NK-92 (cell line): ENCODE measurements around the gene CHSY3.

ENCODE experiments used
- DNase-seq: peaks from one replicate; lab custom pipeline; 2025; ENCODE audit not compliant: unreplicated experiment; lab: John Stamatoyannopoulos, UW

The CHSY3 gene

DNA sequence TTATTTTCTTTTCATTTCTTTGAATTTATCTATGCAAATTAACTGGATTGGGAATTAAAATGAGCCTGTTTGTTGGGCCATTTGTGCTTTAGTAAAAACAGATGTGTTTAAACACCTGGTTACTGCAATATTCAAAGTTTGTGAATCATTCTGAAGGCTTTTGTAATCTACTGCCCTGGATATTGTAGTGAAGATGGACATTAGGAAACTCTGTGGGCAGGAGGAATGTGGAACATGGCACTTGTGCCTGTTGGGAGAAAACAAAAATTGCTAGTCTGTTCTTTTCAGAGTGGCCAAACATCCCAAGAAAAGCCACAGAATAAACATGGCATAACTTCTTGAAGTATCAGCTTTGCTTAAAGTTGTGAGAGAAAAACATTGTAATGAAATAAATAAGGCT is 40.8 kb downstream of the CHSY3 start:
- no peak for DNase-seq

DNA sequence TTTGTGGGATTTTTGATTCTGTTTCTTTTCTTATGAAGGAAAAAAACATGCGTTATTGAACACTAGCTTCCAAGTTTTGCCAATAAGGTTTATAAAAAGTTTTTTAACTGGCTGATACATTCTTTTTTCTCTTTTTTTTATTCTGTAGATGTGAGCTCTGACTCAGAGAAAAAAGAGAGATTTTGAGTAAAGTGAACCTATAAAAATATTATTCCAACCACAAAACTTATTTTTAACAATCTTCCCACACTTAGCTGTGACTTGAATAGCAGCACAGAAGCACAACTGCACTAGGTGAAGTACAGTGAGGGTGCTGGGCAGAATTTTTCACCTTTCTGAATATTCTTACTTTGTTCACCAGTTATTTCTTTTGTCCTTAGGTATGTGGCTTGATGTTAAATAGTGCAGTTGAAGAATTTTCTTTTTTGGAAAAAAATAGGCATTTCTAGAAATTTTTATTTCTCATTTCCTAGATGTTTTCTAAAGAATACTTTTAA is 41.6 kb downstream of the CHSY3 start:
- no peak for DNase-seq

DNA sequence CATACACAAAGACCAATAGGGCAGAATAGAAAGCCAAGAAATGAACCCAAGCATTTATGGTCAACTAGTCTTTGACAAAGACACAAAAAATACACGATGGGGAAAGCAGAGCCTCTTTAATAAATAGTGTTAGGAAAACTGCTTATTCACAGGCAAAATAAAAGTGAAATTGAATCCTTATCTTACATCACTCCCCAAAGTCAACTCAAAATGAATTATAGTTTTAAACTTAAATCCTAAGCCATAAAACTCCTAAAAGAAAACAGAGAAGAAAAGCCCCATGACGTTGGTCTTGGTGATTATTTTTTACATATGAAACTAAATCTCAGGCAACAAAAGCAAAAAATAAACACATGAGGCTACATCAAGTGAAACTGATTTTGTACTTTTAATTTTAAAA is 46.8 kb downstream of the CHSY3 start:
- DNase-seq: no peak

DNA sequence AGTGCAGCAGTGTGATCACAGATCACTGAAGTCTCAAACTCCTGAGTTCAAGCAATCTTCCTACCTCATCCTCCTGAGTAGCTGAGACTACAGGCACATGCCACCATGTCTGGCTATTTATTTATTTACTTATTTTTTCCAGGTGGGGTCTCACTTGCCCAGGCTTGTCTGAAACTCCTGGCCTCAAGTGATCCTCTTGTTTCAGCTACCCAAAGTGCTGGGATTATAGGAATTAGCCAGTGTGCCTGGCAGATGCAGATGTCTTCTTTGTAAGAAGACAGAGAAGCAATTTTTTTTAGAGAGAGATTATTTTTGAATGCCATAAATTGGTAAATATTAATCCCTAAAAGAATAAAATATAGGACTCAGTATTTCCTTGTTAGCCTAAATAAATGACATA is 54.3 kb downstream of the CHSY3 start:
- no peak for DNase-seq

DNA sequence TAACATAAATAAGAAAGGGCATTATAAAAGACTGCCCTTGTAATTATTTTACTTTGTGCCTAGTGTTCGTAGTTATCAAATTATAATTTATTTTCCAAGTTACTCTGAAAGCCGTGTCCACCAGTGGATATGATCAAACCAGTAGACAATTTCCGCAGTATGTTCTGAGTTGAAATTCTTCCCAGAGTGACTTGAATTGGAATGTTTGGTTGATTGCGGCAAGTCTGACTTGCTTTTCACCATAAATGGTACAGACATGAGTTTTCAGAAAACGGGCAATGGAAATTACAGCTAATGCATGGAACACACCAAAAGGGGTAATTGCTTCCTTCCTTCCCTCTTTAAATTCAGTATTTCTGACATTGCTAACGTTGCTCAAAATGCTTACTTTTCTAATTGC is 56.6 kb downstream of the CHSY3 start:
- DNase-seq: no peak

DNA sequence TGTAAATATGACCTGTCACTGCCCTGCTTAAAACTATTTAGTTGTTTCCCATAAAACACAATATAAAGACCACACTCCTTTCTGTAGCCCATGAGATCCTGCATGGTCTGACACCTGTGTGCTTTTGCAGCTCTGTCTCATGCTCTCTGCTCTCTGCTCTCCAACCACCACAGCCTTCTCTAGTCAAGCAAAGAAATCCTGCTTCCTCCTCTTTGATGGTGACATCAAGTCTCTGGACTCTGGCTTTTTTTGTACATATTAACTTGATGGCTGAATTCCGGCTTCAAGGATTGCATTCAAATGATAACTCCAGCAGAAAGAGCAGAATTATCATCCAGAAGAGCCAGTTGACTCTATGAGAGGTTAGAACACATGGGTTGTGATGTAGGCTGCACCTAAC is 58.2 kb downstream of the CHSY3 start:
- DNase-seq: no peak

DNA sequence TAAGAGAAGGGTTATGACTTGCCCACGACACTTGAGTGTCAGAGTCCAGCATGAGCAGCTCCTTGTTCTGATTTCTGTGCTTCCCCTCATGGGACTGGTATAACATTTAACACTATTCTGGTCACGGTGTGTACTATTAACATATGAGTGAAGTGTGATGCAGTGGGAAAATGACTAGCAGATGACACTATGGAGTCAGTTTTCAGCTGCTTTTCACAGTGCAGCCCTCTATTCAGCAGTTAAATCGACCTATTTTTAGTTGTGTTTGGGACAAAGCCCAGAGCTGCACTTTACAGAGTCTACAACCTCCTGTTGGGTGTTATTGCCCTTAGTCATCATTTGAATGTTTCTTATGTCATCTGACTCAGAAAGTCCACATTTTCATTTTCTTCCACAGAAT is 59.1 kb downstream of the CHSY3 start:
- DNase-seq: no peak

GRCh38 chr5:129966071-129966470 is 61.8 kb downstream of the CHSY3 start:
- DNase-seq: no peak

DNA sequence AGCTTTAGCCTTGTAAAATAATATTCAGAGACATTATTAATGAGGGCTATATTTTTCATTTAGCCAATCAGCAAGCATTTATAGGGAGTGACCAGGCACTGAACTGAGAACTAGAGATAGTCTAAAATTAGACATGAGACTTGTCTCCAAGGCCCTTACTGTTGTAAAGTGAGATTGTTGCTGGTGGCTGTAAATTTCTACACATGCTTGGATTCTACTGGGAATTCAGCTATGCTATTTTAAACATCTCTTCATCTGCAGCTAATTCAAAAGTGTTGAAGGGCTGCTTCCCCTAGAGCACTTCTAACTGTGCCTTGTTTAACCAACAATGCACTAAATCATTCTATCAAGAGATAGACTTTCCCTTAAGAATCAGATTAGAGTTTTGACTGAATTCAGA is 67.4 kb downstream of the CHSY3 start:
- DNase-seq: no peak

- DNase-seq: no peak
Measured at GRCh38 chr5:129972465-129973141, 68.3 kb downstream of the CHSY3 start.

DNA sequence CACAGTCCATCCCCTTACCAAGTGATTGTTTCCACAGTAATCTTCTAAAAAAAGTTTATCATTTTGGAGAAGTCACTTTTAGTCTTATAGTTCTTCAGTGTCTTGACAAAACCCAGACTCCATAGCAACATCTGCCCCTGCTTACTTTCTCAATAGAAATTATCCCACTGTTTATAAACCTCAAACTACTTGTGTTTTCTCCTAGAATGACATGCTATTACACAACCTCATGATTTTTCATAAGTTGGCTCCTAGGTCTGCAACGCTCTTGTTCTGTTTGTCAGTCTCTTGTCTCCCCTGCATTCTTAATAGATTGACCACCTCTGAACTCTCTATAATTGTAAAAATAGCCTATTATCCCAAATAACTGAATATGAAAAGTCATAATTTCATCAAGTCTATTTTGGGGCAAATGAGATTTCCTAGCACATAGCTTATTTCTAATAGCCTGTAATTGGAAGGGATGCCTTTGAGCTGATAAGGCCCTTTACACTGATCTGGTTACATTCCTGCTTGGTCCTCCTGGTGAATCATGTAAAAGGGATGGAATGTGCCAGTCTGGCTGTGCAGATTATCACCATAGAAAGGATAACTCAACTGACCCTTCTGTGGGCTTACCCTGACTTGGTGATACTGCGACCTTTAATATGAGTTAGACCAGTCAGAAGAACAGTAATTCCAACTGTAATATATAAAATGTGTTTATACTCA is 69.6 kb downstream of the CHSY3 start:
- no peak for DNase-seq

DNA sequence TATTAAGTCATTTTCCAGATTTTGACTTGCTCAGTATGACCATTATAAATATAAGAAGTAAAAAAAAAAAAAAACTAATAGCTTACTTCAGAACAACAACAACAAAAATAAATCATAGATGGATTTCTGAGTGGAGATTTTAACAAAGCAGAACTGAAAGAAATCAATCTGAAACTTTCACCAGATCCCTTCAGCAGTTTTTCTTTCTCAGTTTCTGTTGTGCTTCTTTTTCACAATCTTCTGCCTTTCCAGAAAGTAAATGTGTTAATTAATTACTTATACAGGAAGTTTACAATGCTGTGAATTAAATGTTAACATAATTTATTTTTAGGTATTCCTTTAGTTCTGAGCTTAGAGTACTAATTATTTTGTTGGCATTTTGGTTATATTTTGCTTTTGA is 73.5 kb downstream of the CHSY3 start:
- DNase-seq: no peak

DNA sequence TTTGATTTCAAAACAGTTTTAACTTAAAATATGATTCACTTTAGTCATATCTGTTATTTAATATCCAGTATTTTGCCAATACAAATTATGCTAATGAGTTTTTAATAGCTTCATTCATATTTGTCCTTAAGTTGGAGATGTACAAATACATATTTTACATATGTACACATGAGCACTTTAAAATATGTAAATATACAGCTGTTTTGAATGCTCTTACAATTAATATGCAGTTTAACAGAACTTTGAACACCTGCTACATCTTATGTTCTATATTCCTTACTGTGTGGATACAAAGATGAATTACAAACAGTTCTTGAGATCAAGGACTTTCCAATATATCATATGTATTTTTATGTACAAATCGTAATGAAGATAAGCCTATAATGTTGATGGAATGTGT is 74.0 kb downstream of the CHSY3 start:
- no peak for DNase-seq

DNA sequence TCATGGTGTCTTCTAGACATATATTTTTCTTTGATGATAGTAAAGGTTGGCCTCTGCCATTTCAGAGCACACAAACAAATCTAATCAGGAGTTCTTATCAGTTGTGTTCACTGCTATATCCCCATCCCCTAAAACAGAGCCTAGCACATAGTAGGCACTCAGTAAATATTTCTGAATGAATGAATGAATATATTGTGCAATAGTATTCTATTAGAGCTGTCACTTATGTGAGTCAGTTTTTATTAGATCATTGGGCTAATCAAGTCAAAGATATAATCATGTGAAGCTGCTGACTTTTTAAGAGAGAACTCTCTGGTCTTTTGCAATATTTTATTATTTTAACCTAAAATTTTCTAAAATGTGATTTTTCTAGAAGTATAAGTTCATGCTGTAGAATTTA is 84.2 kb downstream of the CHSY3 start:
- no peak for DNase-seq

- no peak for DNase-seq
Measured at GRCh38 chr5:129991780-129992179, 87.5 kb downstream of the CHSY3 start.

DNA sequence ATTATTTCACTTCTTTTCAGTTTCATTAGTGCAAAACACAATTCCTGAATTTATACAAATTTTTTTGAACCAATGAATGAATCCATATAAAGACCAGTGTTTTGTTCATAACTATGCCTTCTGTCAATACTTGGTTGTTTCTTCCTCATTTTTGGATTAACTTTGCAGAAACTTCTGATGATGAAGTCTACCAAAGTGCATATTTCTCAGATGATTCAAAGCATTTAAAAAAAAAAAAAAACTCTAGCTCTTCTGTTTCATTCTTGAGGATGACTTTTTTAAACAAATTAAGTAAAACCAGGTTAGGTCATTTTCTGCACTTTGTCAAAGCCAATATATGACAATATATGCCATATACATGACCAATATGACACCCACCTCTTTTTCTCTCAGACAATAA is 92.6 kb downstream of the CHSY3 start:
- no peak for DNase-seq

DNA sequence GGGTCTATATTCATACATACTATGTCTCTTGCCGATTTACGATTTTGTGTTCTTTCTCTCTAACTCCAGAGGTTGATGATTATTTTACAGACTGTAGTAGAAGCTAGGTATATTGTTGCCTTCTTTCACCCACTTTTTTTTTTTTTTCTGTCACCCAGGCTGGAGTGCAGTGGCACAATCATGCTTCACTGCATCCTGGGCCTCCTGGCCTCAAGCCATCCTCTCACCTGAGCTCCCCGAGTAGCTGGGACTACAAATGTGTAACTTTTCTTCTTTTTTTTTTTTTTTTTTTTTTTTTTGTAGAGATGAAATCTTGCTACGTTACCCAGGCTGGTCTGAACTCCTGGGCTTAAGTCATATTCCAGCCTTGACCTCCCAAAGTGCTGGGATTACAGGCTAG is 96.2 kb downstream of the CHSY3 start:
- no peak for DNase-seq

DNA sequence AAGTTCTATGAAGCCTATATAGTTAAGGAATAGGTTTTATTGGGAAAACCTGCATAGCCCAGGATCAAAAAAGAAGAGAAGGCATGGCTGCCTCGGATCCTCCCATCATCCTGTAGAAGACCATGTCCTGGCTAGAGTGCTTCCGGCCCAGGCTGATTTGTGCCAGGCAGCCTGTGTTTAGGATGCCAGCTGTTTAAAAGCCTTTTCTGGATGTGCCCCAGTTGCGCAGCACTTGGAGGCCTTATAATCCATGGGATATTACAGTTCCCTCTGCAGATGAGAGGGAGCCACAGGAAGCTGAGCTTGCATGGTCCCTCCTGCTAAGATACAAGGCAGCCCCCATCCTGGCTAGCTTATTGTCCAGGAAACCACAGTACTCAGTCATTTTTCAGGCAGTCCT is 97.9 kb downstream of the CHSY3 start:
- DNase-seq: no peak

- DNase-seq: no peak
Measured at GRCh38 chr5:130002876-130003275, 98.6 kb downstream of the CHSY3 start.

DNA sequence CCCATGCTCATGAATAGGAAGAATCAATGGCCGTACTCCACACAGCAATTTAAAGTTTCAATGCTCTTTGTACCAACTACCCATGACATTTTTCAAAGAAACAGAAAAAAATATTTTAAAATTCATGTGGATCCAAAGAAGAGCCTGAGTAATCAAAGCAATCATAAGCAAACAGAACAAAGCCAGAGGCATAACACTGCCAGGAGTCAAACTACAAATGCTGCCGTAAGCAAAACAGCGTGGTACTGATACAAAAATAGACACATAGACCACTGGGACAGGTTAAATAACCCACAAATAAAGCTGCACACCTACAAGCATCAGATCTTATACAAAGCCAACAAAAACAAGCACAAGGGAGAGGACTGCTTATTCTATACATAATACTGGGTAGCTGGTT is 107.7 kb downstream of the CHSY3 start:
- no peak for DNase-seq

DNA sequence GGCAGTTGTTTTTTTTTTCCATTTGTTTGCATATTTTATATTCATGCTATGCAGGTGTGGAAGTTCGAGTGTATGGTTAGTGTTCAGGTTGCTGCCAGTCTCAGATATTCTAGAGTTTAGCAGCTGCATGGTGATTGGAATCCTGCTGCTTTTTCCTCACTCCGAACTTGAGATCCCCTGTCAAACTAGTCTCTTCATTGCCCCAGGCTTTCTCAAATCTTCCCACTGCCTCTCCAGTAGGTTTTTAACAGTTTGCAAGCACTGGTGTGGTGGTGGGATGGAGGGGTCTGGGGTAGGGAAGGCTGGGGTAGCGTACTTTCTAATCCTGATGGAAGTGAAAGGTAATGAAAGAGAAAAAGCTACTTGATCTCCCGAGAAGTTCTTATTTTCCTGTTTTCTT is 112.9 kb downstream of the CHSY3 start:
- DNase-seq: no peak

DNA sequence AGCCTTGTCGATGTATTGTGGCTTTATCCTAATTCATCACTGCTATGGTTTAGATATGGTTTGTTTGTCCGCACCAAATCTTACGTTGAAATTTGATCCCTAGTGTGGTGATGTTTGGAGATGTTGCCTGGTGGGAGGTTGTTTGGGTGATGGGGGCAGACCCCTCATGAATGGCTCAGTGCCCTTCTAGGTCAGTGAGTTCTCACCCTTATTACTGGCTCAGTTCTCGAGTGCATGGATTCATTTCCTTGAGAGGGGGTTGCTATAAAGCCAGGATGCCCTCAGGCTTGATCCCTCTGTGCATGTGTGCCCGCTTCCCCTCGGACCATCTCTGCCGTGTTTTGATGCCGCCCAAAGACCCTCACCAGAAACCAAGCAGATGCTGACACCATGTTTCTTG is 114.4 kb downstream of the CHSY3 start:
- DNase-seq: no peak

GRCh38 chr5:130021000-130021399 is 116.7 kb downstream of the CHSY3 start:
- no peak for DNase-seq
